GM10266 (cell line): Measurements from ENCODE around the gene SLC35F6.

Experiments used
- DNase-seq: peaks from one replicate; pipeline ENCODE4 v3.0.0; 2012; ENCODE audit errors: extremely low spot score
- CTCF ChIP-seq: IDR thresholded peaks from 2 replicates; pipeline ENCODE4 v1.5.1; 2012; ENCODE audit warnings: mild to moderate bottlenecking, low read depth; ENCODE audit not compliant: control insufficient read depth, insufficient read depth; ENCODE audit errors: missing control alignments

SLC35F6 gene

DNA sequence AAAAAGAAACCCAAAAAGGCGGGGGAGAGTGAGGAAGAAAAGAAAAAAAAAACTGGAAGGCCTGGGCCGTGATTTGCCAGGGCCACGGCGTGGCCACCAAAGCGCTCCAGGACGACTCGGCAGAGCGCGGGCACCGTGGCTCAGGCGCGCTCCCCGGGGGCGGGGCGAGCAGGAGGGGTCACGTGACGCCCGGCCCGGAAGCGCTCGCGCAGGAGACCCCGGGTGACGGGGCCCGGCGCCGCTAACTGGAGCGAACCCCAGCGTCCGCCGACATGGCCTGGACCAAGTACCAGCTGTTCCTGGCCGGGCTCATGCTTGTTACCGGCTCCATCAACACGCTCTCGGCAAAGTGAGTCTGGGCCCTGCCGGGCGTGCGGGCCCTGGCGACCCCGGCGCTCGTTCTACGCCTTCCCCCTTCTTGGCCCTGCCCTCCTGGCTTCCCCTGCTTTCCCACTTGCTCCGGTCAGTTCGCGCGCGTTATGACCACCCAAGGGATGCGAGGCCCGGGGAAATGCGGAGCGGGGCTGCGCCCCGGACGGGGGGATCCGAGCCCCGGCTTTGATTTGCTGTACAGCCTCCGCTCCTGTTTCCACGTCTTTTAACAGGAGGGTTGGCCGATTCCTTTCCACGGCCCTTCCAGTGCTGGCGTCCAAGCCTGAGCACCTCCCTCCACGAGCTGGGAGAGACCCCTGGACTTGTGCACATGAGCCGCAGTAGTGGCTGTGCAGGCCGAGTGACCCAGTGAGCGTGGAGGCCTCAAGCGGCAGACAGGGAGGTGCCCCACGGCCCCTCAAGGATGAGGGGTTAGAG is at the start of gene SLC35F6:
Gene SLC35F6 (plus strand): TSS at position 207 of the 810 bp plus-strand sequence. CDS start 66 bp downstream, at position 273.
- peak; percentile 89 for DNase-seq
- TF ChIP-seq CTCF: no peak

DNA sequence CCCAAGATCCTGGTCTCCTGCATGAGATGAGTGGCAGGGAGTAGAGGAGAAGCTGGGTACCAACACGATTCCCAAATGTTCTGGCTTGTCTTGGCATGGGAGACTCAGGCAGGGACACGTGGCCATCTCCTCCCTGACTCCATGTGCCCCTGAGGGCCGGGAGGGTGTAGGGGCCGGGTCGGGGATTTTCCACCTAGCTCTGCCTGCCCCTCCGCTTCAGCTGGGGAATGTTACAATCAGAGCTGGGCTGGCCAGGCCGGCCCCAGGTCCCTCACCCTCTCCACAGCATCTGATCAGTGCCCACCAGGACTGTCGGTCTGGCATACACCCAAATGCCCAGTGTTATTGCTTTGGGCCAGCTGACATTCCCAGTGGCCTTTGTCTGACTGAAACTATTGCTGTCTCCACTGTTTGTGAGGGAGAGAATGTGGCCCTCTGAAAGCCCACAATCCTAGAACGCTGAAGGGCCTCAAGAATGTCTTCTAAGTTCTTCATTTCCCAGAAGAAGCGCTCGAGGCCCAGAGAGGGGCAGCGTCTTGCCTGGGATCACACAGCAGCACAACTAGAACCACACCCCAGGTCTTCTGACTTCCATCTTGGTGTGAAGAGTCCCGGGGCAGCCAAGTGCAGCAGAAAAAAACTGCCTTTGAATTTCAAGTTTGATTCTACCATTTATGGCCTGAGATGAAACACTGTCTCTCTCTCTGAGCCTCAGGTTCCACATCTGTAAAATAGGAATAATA is 48.4 kb upstream of the SLC35F6 start:
- no peak for DNase-seq
- no peak for TF ChIP-seq CTCF

DNA sequence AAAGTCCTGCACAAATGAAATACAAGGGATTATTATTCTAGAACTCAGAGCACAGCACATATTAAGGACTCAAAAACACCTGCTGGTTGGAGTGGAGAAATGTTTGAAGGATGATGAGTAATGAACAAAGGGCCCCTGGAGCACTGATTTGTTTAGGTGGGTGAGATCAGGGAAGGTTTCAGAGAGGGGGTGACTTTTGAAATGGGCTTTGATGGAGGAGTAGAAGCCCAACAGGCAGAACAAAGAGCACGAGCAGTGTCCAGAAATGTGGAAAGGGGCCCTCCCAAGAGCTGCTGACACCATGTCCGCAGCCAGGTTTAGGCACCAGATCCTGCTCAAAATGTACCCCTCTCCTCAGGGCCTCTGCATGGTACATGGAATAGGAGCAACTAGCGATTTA is 47.7 kb upstream of the SLC35F6 start:
- DNase-seq: no peak
- TF ChIP-seq CTCF: no peak

- no peak for DNase-seq
- TF ChIP-seq CTCF: no peak
Measured at GRCh38 chr2:26716769-26717168, 47.3 kb upstream of the SLC35F6 start.

DNA sequence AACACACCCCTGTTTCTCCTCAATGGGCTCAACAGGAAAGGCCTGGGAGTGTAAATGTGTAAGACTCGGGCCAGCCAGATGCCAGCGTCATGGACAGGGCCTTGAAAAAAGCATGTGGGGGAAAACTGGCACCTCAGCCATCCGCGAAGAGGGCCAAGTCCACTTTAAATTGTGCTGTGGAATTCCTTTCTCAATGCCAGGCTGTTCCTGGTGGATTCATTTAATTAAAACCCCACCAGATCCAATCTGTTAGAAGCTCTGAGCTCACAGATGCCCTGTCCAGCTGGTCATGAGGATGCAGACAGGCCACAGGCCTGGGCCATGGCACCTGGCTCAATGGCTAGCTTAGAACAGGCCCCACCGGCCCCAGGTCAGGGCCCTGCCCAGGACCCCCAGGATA is 46.7 kb upstream of the SLC35F6 start:
- DNase-seq: no peak
- TF ChIP-seq CTCF: no peak

GRCh38 chr2:26718949-26719686 is 45.0 kb upstream of the SLC35F6 start:
- no peak for TF ChIP-seq CTCF
- DNase-seq: no peak
